Gastrocnemius medialis (tissue), 4 donors: ENCODE measurements around the gene NUDCD3. TPM values are rescaled to one million over a fixed set of nuclear protein-coding genes. Genes with fewer than 3 reads are reported as not detected.
A peak's percentile ranks its signal among the peaks of the same experiment; 100 is the strongest.

Experiments
- ATAC-seq, 2 donors: fragments of 150-250 bp; one replicate each; pipeline ENCODE4 v1.9.1; 2016
- DNase-seq, 2 donors: peaks; one replicate each; pipeline ENCODE4 v3.0.0-alpha.2; 2019
- H3K27ac ChIP-seq, 4 donors: fragments of 200-600 bp; sonication (generic); 1 replicate in 1 of 4; 2 replicates in 3 of 4; pipeline ENCODE4 v1.5.1; 2016 to 2018; ENCODE audit warnings: mild to moderate bottlenecking in 2 of 4, moderate library complexity in 1 of 4
- H3K27me3 ChIP-seq, 3 donors: fragments of 200-600 bp; sonication (generic) in 2 of 3; 1 replicate in 1 of 3; 2 replicates in 2 of 3; pipeline versions ENCODE4 v1.5.1 to v1.6.0; 2016 to 2019; ENCODE audit warnings: mild to moderate bottlenecking in 1 of 3, moderate library complexity in 1 of 3
- H3K36me3 ChIP-seq, 2 donors: fragments of 200-600 bp; sonication (generic) in 1 of 2; one replicate each; pipeline ENCODE4 v1.5.1; 2017 to 2018
- H3K4me1 ChIP-seq, 2 donors: fragments of 200-600 bp; sonication (generic) in 1 of 2; one replicate each; pipeline ENCODE4 v1.5.1; 2016 to 2017; ENCODE audit warnings: mild to moderate bottlenecking in 2 of 2
- H3K4me3 ChIP-seq, 4 donors: fragments of 200-600 bp; sonication (generic) in 3 of 4; 1 replicate in 1 of 4; 2 replicates in 3 of 4; pipeline ENCODE4 v1.5.1; 2016 to 2019; ENCODE audit warnings: mild to moderate bottlenecking in 2 of 4
- H3K9me3 ChIP-seq, 3 donors: fragments of 200-600 bp; sonication (generic) in 2 of 3; 1 replicate in 1 of 3; 2 replicates in 2 of 3; pipeline ENCODE4 v1.5.1; 2016 to 2019
- CTCF ChIP-seq, 5 experiments: fragments of 450-650 bp in 3 of 5; fragments of 200-600 bp in 2 of 5; sonication (generic) in 2 of 5; IDR thresholded peaks in 4 of 5; conservative IDR thresholded peaks in 1 of 5; 1 replicate in 4 of 5; 2 replicates in 1 of 5; pipeline ENCODE4 v1.5.1; 2016 to 2019; ENCODE audit warnings: antibody characterized with exemption in 5 of 5, mild to moderate bottlenecking in 3 of 5, moderate library complexity in 3 of 5
- POLR2A ChIP-seq, 2 donors: fragments of 450-650 bp; IDR thresholded peaks; one replicate each; pipeline ENCODE4 v1.6.1; 2017; ENCODE audit warnings: antibody characterized with exemption in 2 of 2, mild to moderate bottlenecking in 2 of 2, moderate library complexity in 2 of 2
- in situ Hi-C, 4 donors: fragments of 200-750 bp; cut with MboI; loops; one replicate each; pipeline versions ENCODE4 v1.15.0 to v1.8.0; 2017; ENCODE audit warnings: low sequenced_read_pairs in 4 of 4
- intact Hi-C: fragments of 100-400 bp; cut with DNase I; formaldehyde crosslinking; loops from one replicate; pipeline ENCODE4 v1.15.1; 2023; ENCODE audit warnings: low total_unique reads
- total RNA-seq, 4 donors: library from RNA; depleted of rRNA; stranded (reverse); fragments of >200 nt; gene quantifications; one replicate each; pipeline versions ENCODE4 v1.1.0 to v1.2.3, GENCODE V29; 2016

Gene NUDCD3
- total RNA-seq, 4 donors from 2014 or later = 76.2 to 93.4 (median 77.0) TPM

- H3K4me3 ChIP-seq = no peak overlapping the region
- in situ Hi-C loops = no loop called here
- no peak for TF ChIP-seq POLR2A (IDR thresholded peaks at IDR 0.05)
- TF ChIP-seq CTCF (IDR thresholded peaks at IDR 0.05 in 4 of 5, conservative IDR thresholded peaks at IDR 0.05 in 1 of 5) = no peak
These were observed 47.0 kb upstream of the NUDCD3 start for GRCh38 chr7:44537442-44537841.

GRCh38 chr7:44536090-44536489, 45.6 kb upstream of the NUDCD3 start:
- ATAC-seq (no peak), DNase-seq (no peak)
- no peak overlapping the region for H3K4me3 ChIP-seq
- H3K27me3 ChIP-seq = no peaks in the 10 kb centered on the region
- in situ Hi-C loops = no loop called here
- H3K4me1 ChIP-seq = no peaks in the 10 kb centered on the region
- H3K36me3 ChIP-seq = no peaks in the 10 kb centered on the region
- H3K9me3 ChIP-seq = no peaks in the 10 kb centered on the region
- no peak overlapping the region for H3K27ac ChIP-seq
- no peak for TF ChIP-seq POLR2A (IDR thresholded peaks at IDR 0.05)
- TF ChIP-seq CTCF (IDR thresholded peaks at IDR 0.05 in 4 of 5, conservative IDR thresholded peaks at IDR 0.05 in 1 of 5) = no peak
- intact Hi-C loops = no loop called here

More at GRCh38 chr7:44537442-44537841, 47.0 kb upstream of the NUDCD3 start:
- Histone ChIP-seq H3K36me3 (no peaks in the 10 kb centered on the region), H3K27me3 (no peaks in the 10 kb centered on the region), H3K27ac (no peak overlapping the region), H3K9me3 (no peaks in the 10 kb centered on the region), H3K4me1 (no peaks in the 10 kb centered on the region)
- DNase-seq = no peak
- intact Hi-C loops = no loop called here
- ATAC-seq = no peak

- TF ChIP-seq POLR2A (IDR thresholded peaks at IDR 0.05) (no peak), CTCF (IDR thresholded peaks at IDR 0.05 in 4 of 5, conservative IDR thresholded peaks at IDR 0.05 in 1 of 5) (no peak)
- intact Hi-C loops = no loop called here
- H3K9me3 ChIP-seq = no peaks in the 10 kb centered on the region
- ATAC-seq (no peak), DNase-seq (no peak)
- H3K27ac ChIP-seq = no peak overlapping the region
- H3K36me3 ChIP-seq = no peaks in the 10 kb centered on the region
- H3K4me3 ChIP-seq = no peak overlapping the region
- in situ Hi-C loops = no loop called here
- no peaks in the 10 kb centered on the region for H3K4me1 ChIP-seq
- H3K27me3 ChIP-seq = no peaks in the 10 kb centered on the region
These were observed 45.0 kb upstream of the NUDCD3 start for GRCh38 chr7:44535348-44536064.

GRCh38 chr7:44534501-44534900, 44.0 kb upstream of the NUDCD3 start:
- TF ChIP-seq CTCF (IDR thresholded peaks at IDR 0.05 in 4 of 5, conservative IDR thresholded peaks at IDR 0.05 in 1 of 5) = peak in 3 of 5 experiments; percentile 19 to 47 (median 37)
- TF ChIP-seq POLR2A (IDR thresholded peaks at IDR 0.05) = no peak
- Histone ChIP-seq H3K36me3 (no peaks in the 10 kb centered on the region), H3K27me3 (no peaks in the 10 kb centered on the region), H3K9me3 (no peaks in the 10 kb centered on the region), H3K4me1 (no peaks in the 10 kb centered on the region), H3K27ac (no peak overlapping the region), H3K4me3 (no peak overlapping the region)
- intact Hi-C loops (no loop called here), in situ Hi-C loops (no loop called here)
- ATAC-seq = no peak
- no peak for DNase-seq

GRCh38 chr7:44534087-44534486, 43.6 kb upstream of the NUDCD3 start:
- no peaks in the 10 kb centered on the region for H3K9me3 ChIP-seq
- in situ Hi-C loops = no loop called here
- intact Hi-C loops = no loop called here
- H3K4me3 ChIP-seq = no peak overlapping the region
- no peak for ATAC-seq
- no peak for TF ChIP-seq POLR2A (IDR thresholded peaks at IDR 0.05)
- no peak for TF ChIP-seq CTCF (IDR thresholded peaks at IDR 0.05 in 4 of 5, conservative IDR thresholded peaks at IDR 0.05 in 1 of 5)
- no peaks in the 10 kb centered on the region for H3K27me3 ChIP-seq
- H3K36me3 ChIP-seq = no peaks in the 10 kb centered on the region
- no peak overlapping the region for H3K27ac ChIP-seq
- no peaks in the 10 kb centered on the region for H3K4me1 ChIP-seq
- DNase-seq = no peak
